ENCODE data around the gene IGLL5. TPM values are rescaled to one million over a fixed set of nuclear protein-coding genes. Genes with fewer than 3 reads are reported as not detected.

IGLL5 gene
- total RNA-seq, 3 donors from 2014 or later, result 0.79 TPM; not detected in 2

GRCh38 chr22:22872722-22873708 is 14.6 kb upstream of the IGLL5 start:
- H3K9me3 Mint-ChIP-seq, result peaks cover 14% of the 10 kb centered on the region
- DNase-seq (no peak), ATAC-seq (no peak)
- H3K36me3 Mint-ChIP-seq (ENCODE audit: insufficient read depth), result peaks cover 2% of the 10 kb centered on the region
- H3K27me3 Mint-ChIP-seq (ENCODE audit: low read depth), result no peaks in the 10 kb centered on the region
- peaks cover 7% of the 10 kb centered on the region for H3K4me1 Mint-ChIP-seq (ENCODE audit: low read depth)
- no peak overlapping the region for H3K4me3 Mint-ChIP-seq

GRCh38 chr22:22877523-22878210 is 9.9 kb upstream of the IGLL5 start:
- Mint-ChIP-seq H3K4me1 (ENCODE audit: low read depth) (peaks cover 1% of the 10 kb centered on the region), H3K27me3 (ENCODE audit: low read depth) (no peaks in the 10 kb centered on the region), H3K9me3 (peaks cover 14% of the 10 kb centered on the region), H3K36me3 (ENCODE audit: insufficient read depth) (peaks cover 2% of the 10 kb centered on the region), H3K4me3 (no peak overlapping the region)
- DNase-seq (peak; percentile 74), ATAC-seq (peak in 1 of 2 donors; percentile 55)

GRCh38 chr22:22878211-22878570 is 9.4 kb upstream of the IGLL5 start:
- Mint-ChIP-seq H3K27me3 (ENCODE audit: low read depth) (no peaks in the 10 kb centered on the region), H3K9me3 (peaks cover 14% of the 10 kb centered on the region), H3K36me3 (ENCODE audit: insufficient read depth) (peaks cover 2% of the 10 kb centered on the region)

GRCh38 chr22:22878801-22879674 is 8.6 kb upstream of the IGLL5 start:
- H3K27me3 Mint-ChIP-seq (ENCODE audit: low read depth), result no peaks in the 10 kb centered on the region
- H3K4me1 Mint-ChIP-seq (ENCODE audit: low read depth), result peaks cover 5% of the 10 kb centered on the region
- H3K9me3 Mint-ChIP-seq, result peaks cover 8% of the 10 kb centered on the region
- H3K36me3 Mint-ChIP-seq (ENCODE audit: insufficient read depth), result peaks cover 2% of the 10 kb centered on the region
- DNase-seq, result no peak
- H3K4me3 Mint-ChIP-seq, result no peak overlapping the region
- no peak for ATAC-seq

More at GRCh38 chr22:22878211-22878570, 9.4 kb upstream of the IGLL5 start:
- Mint-ChIP-seq H3K4me3 (no peak overlapping the region), H3K4me1 (ENCODE audit: low read depth) (peaks cover 2% of the 10 kb centered on the region)
- DNase-seq, result no peak
- no peak for ATAC-seq

DNA sequence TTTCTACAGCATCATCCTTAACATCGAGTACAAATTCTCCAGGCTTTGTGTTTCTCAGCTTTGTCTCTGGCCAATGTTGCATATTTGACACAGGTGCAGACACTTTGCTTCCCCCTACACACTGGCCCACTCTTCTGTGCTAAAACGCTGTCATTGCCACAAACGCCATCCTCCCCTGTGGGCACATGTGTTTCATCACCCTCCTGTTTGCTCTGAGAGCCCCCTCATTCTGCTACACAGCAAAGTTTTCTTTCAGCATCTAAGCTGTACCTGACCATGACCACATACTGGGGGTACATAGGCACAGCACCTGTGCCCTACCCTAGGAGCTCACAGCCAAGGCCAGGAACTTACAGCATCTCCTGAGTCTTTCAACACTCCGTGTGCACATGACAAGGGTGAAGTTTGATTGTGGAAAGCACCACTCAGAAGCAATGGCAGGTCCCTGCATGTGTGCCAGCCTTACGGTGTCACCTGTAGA is 7.9 kb upstream of the IGLL5 start:
- Mint-ChIP-seq H3K9me3 (peaks cover 5% of the 10 kb centered on the region), H3K27me3 (ENCODE audit: low read depth) (no peaks in the 10 kb centered on the region), H3K36me3 (ENCODE audit: insufficient read depth) (no peaks in the 10 kb centered on the region), H3K4me3 (no peak overlapping the region), H3K4me1 (ENCODE audit: low read depth) (peaks cover 8% of the 10 kb centered on the region)
- DNase-seq (no peak), ATAC-seq (no peak)

GRCh38 chr22:22880645-22881044 is 7.0 kb upstream of the IGLL5 start:
- Mint-ChIP-seq H3K4me3 (no peak overlapping the region), H3K27me3 (ENCODE audit: low read depth) (no peaks in the 10 kb centered on the region), H3K36me3 (ENCODE audit: insufficient read depth) (no peaks in the 10 kb centered on the region), H3K4me1 (ENCODE audit: low read depth) (peaks cover 8% of the 10 kb centered on the region), H3K9me3 (peaks cover 1% of the 10 kb centered on the region)
- ATAC-seq (no peak), DNase-seq (no peak)

DNA sequence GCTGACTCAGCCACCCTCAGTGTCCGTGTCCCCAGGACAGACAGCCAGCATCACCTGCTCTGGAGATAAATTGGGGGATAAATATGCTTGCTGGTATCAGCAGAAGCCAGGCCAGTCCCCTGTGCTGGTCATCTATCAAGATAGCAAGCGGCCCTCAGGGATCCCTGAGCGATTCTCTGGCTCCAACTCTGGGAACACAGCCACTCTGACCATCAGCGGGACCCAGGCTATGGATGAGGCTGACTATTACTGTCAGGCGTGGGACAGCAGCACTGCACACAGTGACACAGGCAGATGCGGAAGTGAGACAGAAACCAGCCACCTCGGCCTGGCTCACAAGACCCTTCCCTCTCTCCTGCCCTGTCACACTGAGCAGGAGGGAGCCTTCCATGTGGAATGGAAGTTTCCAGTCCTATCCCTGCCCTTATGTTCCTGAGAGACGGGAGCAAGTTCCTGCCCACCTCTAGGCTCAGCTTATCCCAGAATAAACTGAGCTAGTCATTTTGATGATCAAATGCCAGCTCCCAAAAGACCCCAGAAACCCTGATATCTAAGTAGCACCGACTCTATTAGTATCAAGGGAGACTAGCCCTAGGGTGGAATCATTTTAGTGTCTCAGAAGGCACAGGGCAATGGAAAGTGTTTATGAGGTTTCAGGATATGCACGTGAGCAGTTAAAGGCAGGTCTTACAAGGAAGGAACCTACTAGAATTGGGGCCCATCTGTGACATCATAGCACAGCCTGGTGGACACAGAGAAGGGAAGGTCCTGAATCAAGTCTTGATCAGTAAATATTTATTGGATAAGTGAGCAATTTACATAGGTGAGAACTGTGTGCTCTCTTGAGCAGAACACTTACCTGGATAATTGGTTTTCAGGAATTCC is 6.3 kb upstream of the IGLL5 start:
- no peaks in the 10 kb centered on the region for H3K27me3 Mint-ChIP-seq (ENCODE audit: low read depth)
- H3K4me3 Mint-ChIP-seq, result no peak overlapping the region
- H3K9me3 Mint-ChIP-seq, result no peaks in the 10 kb centered on the region
- H3K4me1 Mint-ChIP-seq (ENCODE audit: low read depth), result peaks cover 7% of the 10 kb centered on the region
- no peak for DNase-seq
- no peaks in the 10 kb centered on the region for H3K36me3 Mint-ChIP-seq (ENCODE audit: insufficient read depth)
- no peak for ATAC-seq

DNA sequence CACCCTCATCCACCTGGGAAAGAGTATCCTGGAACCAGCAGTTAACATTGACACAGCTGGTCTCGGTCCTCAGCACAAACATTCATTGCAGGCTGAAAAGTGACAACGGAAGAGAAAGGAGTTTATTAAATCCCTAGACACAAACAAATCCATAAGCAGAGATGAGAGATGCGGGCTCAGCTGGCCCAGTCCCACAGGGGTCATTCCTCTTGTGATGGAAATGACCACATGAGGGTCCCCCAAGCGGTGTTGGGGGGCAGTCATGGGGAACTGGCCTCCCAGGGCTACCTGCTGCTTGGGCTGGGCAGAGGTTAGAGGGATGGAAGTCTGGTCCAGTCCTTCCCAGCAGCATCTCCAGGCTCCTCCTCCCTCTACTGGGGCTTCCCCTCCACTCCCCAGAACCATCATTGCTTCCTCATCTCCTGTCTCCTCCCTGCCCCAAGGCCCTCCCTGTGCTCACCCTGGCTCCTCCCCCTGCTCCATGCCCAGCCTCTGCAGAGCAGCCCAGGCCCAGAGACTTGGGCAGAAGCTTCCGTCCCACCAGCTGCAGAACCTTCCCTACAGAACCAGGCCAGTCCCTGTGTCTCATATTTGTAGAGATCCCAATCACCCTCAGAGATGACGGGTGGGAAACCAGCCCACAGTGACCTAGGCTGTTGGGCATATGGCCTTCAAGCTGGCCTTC is 5.4 kb upstream of the IGLL5 start:
- Mint-ChIP-seq H3K36me3 (ENCODE audit: insufficient read depth) (no peaks in the 10 kb centered on the region), H3K4me3 (no peak overlapping the region), H3K27me3 (ENCODE audit: low read depth) (no peaks in the 10 kb centered on the region), H3K4me1 (ENCODE audit: low read depth) (peaks cover 7% of the 10 kb centered on the region), H3K9me3 (no peaks in the 10 kb centered on the region)
- DNase-seq (no peak), ATAC-seq (no peak)

GRCh38 chr22:22883090-22883727 is 4.4 kb upstream of the IGLL5 start:
- no peak for ATAC-seq
- DNase-seq, result no peak
- H3K36me3 Mint-ChIP-seq (ENCODE audit: insufficient read depth), result no peaks in the 10 kb centered on the region
- H3K9me3 Mint-ChIP-seq, result no peaks in the 10 kb centered on the region
- H3K27me3 Mint-ChIP-seq (ENCODE audit: low read depth), result no peaks in the 10 kb centered on the region
- H3K4me1 Mint-ChIP-seq (ENCODE audit: low read depth), result peaks cover 7% of the 10 kb centered on the region
- no peak overlapping the region for H3K4me3 Mint-ChIP-seq

GRCh38 chr22:22884010-22884887 is 3.4 kb upstream of the IGLL5 start:
- peak; percentile 71 to 73 for ATAC-seq
- Mint-ChIP-seq H3K9me3 (no peaks in the 10 kb centered on the region), H3K4me1 (ENCODE audit: low read depth) (peaks cover 7% of the 10 kb centered on the region), H3K4me3 (no peak overlapping the region), H3K36me3 (ENCODE audit: insufficient read depth) (no peaks in the 10 kb centered on the region), H3K27me3 (ENCODE audit: low read depth) (peaks cover 5% of the 10 kb centered on the region)
- peak; percentile 57 for DNase-seq

- H3K36me3 Mint-ChIP-seq (ENCODE audit: insufficient read depth), result no peaks in the 10 kb centered on the region
- no peak for DNase-seq
- H3K4me3 Mint-ChIP-seq, result no peak overlapping the region
- peak in 1 of 2 donors; percentile 57 for ATAC-seq
- H3K27me3 Mint-ChIP-seq (ENCODE audit: low read depth), result peaks cover 5% of the 10 kb centered on the region
- H3K4me1 Mint-ChIP-seq (ENCODE audit: low read depth), result peaks cover 7% of the 10 kb centered on the region
- no peaks in the 10 kb centered on the region for H3K9me3 Mint-ChIP-seq
Observed at GRCh38 chr22:22884888-22885840, 2.5 kb upstream of the IGLL5 start.

Data from activated T-cell treated with anti-CD3 and anti-CD28 coated beads, Interleukin-2, amount 50 U/mL, for 4 hours (primary cell).